Measurements from ENCODE around the gene GALNT9. TPM values are rescaled to one million over a fixed set of nuclear protein-coding genes. Genes with fewer than 3 reads are reported as not detected.

Gene GALNT9
- total RNA-seq, 1 experiment from 2014 or later = 2.6 TPM

DNA sequence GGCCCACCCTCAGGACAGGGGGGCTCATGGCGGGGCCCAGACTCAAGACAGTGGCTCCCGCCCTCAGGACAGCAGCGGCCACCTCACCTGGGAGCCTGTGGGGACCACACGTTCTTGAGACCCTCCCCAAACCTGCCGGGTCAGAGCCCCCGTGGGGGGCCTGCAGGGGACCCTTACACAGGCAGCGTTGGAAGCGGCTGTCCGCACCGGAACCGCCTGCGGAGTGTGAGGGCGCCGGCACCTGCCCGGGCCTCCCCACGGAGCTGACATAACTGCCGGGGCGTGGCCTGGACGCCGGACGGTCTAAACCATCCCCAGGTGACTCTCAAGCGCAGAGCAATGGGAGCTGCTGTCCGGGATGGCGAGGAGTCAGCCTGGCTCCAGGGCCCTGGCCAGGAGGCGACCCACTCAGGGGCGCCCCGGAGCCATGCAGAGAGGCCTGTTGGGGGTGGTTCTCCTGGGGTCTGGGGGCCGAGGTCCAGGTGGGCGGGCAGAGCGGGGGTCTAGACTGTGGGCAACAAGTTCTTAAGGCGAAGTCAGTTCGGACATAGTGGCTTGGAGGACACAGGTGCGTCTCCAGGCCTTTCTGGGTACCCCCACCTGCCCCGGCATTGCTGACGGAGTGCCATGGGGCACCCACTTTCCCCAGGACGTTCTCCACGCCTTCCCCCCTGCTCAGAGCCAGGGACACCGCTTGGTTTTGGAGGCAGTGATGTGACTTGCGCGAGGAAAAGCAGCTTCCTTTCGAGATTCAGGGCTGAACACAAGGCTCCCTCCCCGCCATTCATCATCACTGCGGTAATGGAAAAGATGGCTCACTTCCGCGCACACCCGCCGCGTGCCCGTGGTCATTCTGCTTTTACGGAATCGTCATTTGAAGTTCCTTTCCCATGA lies 23.2 kb downstream of the GALNT9 start:
- Histone ChIP-seq H3K4me2 (ENCODE audit: low read length) (no peak overlapping the region), H4K20me1 (ENCODE audit: insufficient read depth) (no peaks in the 10 kb centered on the region), H3K4me3 (replicated peaks in 1 of 2; ENCODE audit: low read depth in 1 of 2, low read length in 2 of 2) (no peak overlapping the region), H3K4me1 (ENCODE audit: control insufficient read depth in 1 of 2, insufficient read depth in 2 of 2, low read length in 2 of 2) (0 out of 4 replicates have a peak, but pooled peaks cover 0 to 3% of the 10 kb centered on the region in 2 experiments), H2AFZ (ENCODE audit: low read depth, low read length, poor library complexity, severe bottlenecking) (no peak overlapping the region), H3K36me3 (ENCODE audit: control insufficient read depth in 1 of 2, insufficient read depth in 2 of 2, low read length in 2 of 2) (no peaks in the 10 kb centered on the region), H3K9me3 (ENCODE audit: control insufficient read depth in 1 of 2, insufficient read depth in 1 of 2, low read depth in 1 of 2, low read length in 2 of 2) (peaks cover 0 to 2% of the 10 kb centered on the region in 2 experiments; a peak in 2 of 4 replicates), H3K27me3 (ENCODE audit: insufficient read depth, low read length) (no peaks in the 10 kb centered on the region; the same call in 1 of the 2 replicates), H3K27ac (ENCODE audit: low read depth, low read length) (no peak overlapping the region), H3K9ac (ENCODE audit: low read length) (no peak overlapping the region), H3K9me2 (ENCODE audit: insufficient read depth) (no peaks in the 10 kb centered on the region), H3K79me2 (ENCODE audit: insufficient read depth, low read length) (no peaks in the 10 kb centered on the region)
- TF ChIP-seq SIN3A (IDR thresholded peaks at IDR 0.05; ENCODE audit: low read depth) = no peak
- no peak for TF ChIP-seq POLR2AphosphoS5 (IDR thresholded peaks at IDR 0.05; ENCODE audit: low read depth, low read length)
- TF ChIP-seq ZFX (IDR thresholded peaks at IDR 0.05) = no peak
- TF ChIP-seq, protein P1, sequence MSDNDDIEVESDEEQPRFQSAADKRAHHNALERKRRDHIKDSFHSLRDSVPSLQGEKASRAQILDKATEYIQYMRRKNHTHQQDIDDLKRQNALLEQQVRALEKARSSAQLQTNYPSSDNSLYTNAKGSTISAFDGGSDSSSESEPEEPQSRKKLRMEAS (IDR thresholded peaks at IDR 0.05) = no peak
- TF ChIP-seq CTCF (IDR thresholded peaks at IDR 0.05 in 2 of 3, conservative IDR thresholded peaks at IDR 0.05 in 1 of 3; ENCODE audit: borderline replicate concordance in 1 of 3, insufficient read depth in 1 of 3, low read depth in 2 of 3, low read length in 2 of 3) = no peak
- TF ChIP-seq RAD21 (IDR thresholded peaks at IDR 0.05; ENCODE audit: low read depth) = no peak
- TF ChIP-seq FOSL1 (IDR thresholded peaks at IDR 0.05; ENCODE audit: low read depth) = no peak
- TF ChIP-seq SP1 (IDR thresholded peaks at IDR 0.05; ENCODE audit: low read depth) = no peak
- no peak for TF ChIP-seq SRF (IDR thresholded peaks at IDR 0.05; ENCODE audit: low read depth)
- TF ChIP-seq, protein P2, sequence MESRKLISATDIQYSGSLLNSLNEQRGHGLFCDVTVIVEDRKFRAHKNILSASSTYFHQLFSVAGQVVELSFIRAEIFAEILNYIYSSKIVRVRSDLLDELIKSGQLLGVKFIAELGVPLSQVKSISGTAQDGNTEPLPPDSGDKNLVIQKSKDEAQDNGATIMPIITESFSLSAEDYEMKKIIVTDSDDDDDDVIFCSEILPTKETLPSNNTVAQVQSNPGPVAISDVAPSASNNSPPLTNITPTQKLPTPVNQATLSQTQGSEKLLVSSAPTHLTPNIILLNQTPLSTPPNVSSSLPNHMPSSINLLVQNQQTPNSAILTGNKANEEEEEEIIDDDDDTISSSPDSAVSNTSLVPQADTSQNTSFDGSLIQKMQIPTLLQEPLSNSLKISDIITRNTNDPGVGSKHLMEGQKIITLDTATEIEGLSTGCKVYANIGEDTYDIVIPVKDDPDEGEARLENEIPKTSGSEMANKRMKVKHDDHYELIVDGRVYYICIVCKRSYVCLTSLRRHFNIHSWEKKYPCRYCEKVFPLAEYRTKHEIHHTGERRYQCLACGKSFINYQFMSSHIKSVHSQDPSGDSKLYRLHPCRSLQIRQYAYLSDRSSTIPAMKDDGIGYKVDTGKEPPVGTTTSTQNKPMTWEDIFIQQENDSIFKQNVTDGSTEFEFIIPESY (IDR thresholded peaks at IDR 0.05; ENCODE audit: extremely low read depth, insufficient replicate concordance, low read length) = no peak
- TF ChIP-seq ELF1 (IDR thresholded peaks at IDR 0.05; ENCODE audit: borderline replicate concordance, low read depth) = no peak
- TF ChIP-seq, protein P3, sequence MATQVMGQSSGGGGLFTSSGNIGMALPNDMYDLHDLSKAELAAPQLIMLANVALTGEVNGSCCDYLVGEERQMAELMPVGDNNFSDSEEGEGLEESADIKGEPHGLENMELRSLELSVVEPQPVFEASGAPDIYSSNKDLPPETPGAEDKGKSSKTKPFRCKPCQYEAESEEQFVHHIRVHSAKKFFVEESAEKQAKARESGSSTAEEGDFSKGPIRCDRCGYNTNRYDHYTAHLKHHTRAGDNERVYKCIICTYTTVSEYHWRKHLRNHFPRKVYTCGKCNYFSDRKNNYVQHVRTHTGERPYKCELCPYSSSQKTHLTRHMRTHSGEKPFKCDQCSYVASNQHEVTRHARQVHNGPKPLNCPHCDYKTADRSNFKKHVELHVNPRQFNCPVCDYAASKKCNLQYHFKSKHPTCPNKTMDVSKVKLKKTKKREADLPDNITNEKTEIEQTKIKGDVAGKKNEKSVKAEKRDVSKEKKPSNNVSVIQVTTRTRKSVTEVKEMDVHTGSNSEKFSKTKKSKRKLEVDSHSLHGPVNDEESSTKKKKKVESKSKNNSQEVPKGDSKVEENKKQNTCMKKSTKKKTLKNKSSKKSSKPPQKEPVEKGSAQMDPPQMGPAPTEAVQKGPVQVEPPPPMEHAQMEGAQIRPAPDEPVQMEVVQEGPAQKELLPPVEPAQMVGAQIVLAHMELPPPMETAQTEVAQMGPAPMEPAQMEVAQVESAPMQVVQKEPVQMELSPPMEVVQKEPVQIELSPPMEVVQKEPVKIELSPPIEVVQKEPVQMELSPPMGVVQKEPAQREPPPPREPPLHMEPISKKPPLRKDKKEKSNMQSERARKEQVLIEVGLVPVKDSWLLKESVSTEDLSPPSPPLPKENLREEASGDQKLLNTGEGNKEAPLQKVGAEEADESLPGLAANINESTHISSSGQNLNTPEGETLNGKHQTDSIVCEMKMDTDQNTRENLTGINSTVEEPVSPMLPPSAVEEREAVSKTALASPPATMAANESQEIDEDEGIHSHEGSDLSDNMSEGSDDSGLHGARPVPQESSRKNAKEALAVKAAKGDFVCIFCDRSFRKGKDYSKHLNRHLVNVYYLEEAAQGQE (IDR thresholded peaks at IDR 0.05; ENCODE audit: low read depth) = no peak
- no peak for TF ChIP-seq YY1 (IDR thresholded peaks at IDR 0.05; ENCODE audit: extremely low read depth, insufficient replicate concordance, low read depth, low read length)
- TF ChIP-seq EZH2phosphoT487 (IDR thresholded peaks at IDR 0.05; ENCODE audit: borderline replicate concordance) = no peak
- no peak for TF ChIP-seq ZNF274 (IDR thresholded peaks at IDR 0.05; ENCODE audit: low read depth, low read length)
- ATAC-seq = no peak
- ChIA-PET RAD21 (ENCODE audit: low non-redundant PET in 1 of 2, low total read pairs in 2 of 2, uncharacterized antibody in 2 of 2, unreplicated experiment in 2 of 2) (no interaction called here), CTCF (no interaction called here), POLR2A (interaction anchor here (0.7 kb wide), 1 partner anchor 11 kb away, joined by 3 read pairs; no protein-coding TSS in a partner anchor)
- intact Hi-C loops (cut with micrococcal nuclease) = no loop called here
- no peak for DNase-seq (ENCODE audit: low read depth, low spot score)
- BruUV-seq (replicated peaks) = no TSS peak

All from HCT116 (cell line).